ENCODE results near the gene C9.
"Not testable (repeated sequence)": the region's sequence is repeated elsewhere in the genome, so short reads cannot be mapped to it uniquely, and the experiment has no call there.

C9 gene

DNA sequence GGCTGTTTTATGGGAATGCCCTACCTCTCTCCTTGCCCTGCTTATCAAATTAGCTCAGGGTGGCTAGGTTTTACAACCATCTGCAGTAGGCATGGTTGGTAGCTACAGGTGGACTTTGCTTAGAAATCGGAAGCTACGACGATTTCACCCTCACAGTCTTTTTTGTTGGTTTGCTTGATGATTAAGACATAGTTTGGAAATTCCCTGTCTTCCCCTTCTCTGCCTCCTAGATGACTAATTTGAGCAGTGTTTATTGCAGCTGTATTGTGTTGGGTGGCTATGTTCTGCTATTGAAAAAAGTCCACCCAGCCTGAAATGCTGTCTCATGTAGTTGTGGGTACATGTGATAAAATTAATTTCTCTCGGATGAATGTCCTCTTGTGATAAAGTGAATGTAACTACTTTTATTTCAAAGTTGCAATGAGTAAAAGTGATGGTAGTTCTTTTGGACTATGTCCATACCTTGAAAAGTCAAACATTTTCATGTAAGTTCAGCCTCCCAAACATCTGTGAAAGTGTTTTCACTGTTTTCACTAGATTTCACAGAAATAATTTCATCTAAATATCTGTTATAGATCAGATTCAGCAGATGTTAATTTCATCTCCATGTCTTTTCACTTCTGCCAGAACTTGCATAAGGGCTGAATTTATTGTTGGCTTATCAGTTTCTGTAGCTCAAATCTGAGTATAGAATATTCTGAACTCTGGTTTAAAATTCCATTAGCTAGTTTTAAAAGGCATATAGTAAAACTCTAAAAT lies 107.6 kb downstream of the C9 start:
- no peak for DNase-seq

DNA sequence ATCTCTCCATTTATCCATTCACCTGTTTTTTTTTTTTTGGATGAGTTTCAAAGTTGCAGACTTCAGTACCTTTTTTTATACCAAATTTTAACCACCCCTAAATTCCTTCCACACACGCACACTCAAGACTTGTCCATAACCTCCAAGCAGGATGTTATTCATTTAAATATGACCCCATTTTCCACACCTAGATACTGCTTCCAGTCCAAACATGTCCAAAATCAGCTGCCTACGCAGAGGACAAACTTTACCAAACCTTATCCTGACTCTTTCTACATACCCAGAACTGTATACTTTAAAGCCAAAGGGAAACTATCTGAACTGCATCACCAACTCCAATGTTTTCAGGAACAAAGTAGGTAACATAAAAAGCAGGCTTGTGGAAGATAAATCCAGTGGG lies 108.9 kb downstream of the C9 start:
- DNase-seq: no peak

DNA sequence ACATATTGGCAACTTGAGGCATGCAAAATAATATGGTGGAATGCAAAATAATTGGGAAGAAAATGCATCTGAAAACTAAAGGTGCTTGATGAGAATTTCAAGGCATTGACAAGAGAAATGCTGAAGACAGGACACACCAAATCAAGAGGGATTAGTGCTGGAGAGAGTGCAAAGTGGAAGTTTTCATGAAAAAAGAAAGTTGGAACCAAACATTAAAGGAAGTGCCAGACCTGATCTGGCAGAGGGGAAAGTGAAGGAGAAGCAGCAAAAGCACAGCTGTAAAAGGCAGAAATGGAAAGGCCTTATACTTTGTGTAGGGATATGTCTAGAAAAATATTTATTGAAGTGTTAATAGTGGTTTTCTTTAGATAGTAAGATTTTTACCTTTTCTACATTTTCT lies 109.6 kb downstream of the C9 start:
- no peak for DNase-seq

DNA sequence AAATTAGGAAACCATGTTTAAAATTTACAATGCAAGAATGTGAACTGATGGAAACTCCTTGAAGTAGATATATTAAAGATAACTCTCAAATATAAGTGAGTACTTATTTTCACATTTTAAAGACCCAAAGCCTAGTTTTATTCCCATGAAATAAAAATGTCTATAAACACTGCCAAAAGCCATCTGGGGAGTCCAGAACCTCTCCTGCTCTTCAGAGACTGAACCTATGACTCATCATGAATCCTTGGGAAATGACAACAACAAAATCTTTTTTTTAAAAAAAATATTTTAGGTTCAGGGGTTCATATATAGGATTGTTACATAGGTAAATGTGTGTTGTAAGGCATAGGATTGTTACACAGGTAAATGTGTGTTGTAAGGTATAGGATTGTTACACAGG lies 111.1 kb downstream of the C9 start:
- no peak for DNase-seq

DNA sequence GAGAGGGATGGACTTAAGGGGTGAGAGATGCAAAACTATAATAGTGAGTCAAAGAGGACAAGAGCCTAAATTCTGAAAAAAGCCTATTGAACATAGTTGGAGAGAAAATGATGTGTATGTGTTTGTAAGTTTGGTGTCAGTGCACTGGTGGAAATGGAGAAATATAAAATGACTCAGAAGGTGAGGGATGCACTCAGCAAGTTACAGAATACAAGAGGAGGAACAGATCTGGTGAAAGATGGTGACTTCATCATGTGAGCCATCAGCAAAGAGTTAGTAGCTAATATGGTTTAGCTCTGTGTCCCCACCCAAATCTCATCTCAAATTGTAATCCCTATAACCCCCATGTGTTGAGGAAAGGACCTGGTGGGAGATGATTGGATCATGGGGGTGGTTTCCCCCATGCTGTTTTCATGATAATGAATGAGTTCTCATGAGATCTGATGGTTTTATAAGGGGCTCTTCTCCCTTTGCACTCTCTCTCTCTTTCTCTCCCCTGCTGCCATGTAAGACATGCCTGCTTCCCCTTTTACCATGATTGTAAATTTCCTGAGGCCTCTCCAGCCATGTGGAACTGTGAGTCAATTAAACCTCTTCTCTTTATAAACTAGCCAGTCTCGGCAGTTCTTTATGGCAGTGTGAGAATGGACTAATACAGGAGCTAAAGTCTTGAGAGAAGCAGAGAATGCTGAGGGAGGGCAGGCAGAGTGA lies 114.6 kb downstream of the C9 start:
- no peak for DNase-seq

DNA sequence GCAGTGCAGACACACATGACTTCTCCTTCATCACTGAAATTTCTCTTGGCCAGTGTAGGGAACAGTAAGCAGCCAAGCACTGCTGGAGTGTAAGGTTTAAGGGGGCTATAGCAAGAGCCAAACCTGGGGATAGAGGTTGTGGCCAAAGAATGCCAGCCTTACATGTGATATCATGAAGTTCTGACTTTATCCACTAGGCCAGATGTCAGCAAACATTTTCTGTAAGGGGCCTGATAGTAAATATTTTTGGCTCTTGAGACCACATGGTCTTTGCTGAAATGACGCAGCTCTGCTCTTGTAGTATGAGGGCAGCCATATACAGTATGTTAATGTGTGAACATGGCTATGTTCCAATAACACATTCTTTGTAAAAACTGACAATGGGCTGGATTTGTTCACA lies 115.2 kb downstream of the C9 start:
- DNase-seq: no peak

DNA sequence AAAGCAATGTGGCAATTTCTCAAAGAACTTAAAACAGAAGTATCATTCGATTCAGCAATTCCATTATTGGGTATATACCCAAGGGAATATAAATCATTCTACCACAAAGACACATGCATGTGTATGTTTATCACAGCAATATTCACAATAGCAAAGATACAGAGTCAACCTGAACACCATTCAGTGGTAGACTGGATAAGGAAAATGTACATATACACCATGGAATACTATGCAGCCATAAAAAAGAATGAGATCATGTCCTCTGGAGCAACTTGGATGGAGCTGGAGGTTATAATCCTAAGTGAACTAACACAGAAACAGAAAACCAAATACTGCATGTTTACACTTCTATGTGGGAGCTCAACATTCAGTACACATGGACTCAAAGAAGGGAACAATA lies 123.5 kb downstream of the C9 start:
- DNase-seq: no peak

DNA sequence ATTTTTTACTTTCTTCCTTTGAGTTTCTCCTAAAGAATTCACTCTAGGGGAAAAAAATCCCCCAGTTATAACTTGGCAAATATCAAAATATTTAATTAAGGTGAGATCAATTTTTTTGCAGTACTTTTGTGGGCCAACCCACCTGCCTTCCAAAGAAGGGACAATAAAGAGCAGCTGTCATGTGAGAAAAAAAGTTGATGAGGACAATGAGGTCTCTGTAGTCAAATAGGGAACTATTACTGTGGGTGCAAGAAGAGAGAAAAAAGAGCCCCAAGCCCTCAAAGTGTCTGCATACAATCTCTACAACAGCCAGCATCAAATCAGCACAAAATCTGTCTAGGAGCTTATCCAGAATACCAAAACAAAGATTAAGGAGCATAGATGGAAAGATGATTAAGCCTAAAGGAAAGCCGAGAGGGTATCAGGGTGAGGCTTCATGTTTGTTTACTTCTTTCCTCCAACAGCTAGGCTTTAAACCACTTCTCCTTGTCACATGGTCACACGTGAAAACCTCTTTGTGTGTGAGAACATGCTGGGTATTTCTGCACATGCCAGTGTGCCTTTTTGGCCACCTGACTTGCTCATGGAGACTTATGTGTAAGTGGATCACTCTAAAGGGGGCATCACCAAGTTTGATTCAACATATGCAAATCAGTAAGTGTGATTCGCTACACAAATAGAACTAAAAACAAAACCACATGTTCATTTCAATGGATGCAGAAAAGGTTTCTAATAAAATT lies 125.8 kb downstream of the C9 start:
- no peak for DNase-seq

DNA sequence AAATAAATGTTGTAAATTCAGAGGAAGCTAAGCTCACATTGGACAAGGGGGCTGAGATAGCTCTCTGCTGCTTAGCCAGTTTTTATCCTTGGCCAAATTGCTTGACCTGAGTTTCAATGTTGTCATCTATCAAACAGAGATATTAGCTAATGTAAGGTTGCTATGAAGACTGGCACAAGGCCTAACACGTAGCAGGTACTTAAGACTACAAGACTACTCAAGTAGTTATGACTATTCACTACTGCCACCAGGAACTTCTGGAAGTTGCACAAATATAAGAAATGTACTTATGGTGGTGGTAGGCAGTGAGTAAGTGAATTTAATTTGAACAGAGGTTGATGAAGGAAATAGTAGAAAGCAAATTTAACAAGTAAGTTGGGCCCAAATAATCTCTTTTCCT lies 127.6 kb downstream of the C9 start:
- DNase-seq: no peak

DNA sequence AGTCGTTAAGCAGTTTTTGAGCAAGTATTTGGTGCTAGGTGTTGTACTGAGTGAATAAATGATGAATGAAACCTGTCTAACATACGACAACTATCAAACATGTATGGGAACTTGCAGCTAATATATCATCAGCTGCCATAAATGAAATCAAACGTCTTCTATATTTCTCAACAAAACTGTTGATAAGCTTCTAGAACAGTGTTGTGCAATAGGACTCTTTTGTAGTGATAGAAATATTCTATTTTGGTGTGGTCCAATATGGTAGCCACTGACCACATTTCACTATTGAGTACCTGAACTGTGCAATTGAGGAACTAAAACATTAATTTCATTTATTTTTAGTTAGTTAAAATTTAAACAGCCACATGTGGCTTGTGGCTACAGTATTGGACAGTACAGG lies 128.6 kb downstream of the C9 start:
- no peak for DNase-seq

DNA sequence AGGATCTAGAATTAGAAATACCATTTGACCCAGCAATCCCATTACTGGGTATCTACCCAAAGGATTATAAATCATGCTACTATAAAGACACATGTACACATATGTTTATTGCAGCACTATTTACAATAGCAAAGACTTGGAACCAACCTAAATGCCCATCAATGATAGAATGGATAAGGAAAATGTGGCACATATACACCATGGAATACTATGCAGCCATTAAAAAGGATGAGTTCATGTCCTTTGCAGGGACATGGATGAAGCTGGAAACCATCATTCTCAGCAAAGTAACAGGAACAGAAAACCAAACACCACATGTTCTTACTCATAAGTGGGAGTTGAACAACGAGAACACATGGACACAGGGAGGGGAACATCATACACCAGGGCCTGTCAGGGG lies 129.8 kb downstream of the C9 start:
- DNase-seq: not testable (repeated sequence)
